ENCODE data around the gene CFAP107. TPM values are rescaled to one million over a fixed set of nuclear protein-coding genes. Genes with fewer than 3 reads are reported as not detected.

Gene CFAP107
- total RNA-seq, 1 donor from 2014 or later: not detected

DNA sequence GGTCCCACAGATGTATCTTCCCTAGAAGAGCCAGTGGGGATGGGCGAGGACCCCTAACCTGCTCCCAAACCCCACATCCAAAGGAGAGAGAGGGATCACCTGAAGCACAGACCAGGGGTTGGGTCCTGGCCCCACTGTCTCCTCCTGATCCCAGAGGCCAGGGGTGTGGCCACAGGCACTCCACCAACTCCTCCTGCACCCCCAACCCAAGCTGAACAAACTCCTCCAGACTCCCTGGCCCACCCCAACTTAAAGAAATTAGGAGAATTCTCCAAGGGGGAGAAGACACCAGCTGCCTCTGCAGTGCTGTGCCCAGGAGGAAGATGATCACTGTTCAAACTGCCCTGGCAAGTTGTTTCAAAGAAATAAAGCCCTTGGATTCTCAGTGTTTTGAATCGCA lies 23.0 kb downstream of the CFAP107 start:
- Mint-ChIP-seq H3K4me3 (ENCODE audit: unreplicated experiment) (no peak overlapping the region), H3K4me1 (ENCODE audit: unreplicated experiment) (no peaks in the 10 kb centered on the region), H3K36me3 (ENCODE audit: low read depth, unreplicated experiment) (no peaks in the 10 kb centered on the region), H3K27ac (ENCODE audit: unreplicated experiment) (no peak overlapping the region), H3K9me3 (ENCODE audit: unreplicated experiment) (peaks cover 4% of the 10 kb centered on the region), H3K27me3 (ENCODE audit: unreplicated experiment) (peaks cover 5% of the 10 kb centered on the region)
- TF ChIP-seq, protein P1, sequence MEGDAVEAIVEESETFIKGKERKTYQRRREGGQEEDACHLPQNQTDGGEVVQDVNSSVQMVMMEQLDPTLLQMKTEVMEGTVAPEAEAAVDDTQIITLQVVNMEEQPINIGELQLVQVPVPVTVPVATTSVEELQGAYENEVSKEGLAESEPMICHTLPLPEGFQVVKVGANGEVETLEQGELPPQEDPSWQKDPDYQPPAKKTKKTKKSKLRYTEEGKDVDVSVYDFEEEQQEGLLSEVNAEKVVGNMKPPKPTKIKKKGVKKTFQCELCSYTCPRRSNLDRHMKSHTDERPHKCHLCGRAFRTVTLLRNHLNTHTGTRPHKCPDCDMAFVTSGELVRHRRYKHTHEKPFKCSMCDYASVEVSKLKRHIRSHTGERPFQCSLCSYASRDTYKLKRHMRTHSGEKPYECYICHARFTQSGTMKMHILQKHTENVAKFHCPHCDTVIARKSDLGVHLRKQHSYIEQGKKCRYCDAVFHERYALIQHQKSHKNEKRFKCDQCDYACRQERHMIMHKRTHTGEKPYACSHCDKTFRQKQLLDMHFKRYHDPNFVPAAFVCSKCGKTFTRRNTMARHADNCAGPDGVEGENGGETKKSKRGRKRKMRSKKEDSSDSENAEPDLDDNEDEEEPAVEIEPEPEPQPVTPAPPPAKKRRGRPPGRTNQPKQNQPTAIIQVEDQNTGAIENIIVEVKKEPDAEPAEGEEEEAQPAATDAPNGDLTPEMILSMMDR (IDR thresholded peaks at IDR 0.05; ENCODE audit: unreplicated experiment): no peak
- DNase-seq (ENCODE audit: low spot score): no peak

DNA sequence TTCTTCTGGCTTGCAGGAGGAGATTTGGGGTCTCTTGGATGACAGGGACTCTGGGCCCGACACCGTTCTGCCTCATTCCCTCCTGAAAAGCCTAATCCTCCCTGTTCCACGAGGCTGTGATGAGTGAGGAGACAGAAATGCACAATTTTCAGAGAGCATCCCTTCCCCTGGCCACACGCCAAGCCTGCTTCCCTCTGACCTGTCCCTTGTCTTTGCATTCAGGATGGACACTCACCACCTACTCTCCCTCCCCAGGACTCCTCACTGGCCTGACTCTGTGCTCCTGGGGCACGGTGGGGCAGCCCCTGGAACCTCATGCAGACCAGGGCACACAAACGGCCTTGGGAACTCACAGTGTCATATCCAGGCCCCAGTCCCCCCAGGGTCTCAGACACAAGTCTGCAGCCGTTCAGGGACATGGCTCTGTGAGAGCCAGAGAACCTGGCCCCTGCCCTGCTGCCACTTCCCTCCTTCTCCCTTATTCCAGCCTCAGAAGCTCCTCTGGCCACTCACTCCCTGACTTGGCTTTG lies 24.0 kb downstream of the CFAP107 start:
- Mint-ChIP-seq H3K4me3 (ENCODE audit: unreplicated experiment) (no peak overlapping the region), H3K36me3 (ENCODE audit: low read depth, unreplicated experiment) (no peaks in the 10 kb centered on the region), H3K4me1 (ENCODE audit: unreplicated experiment) (no peaks in the 10 kb centered on the region), H3K9me3 (ENCODE audit: unreplicated experiment) (peaks cover 4% of the 10 kb centered on the region), H3K27ac (ENCODE audit: unreplicated experiment) (no peak overlapping the region), H3K27me3 (ENCODE audit: unreplicated experiment) (peaks cover 6% of the 10 kb centered on the region)
- no peak for DNase-seq (ENCODE audit: low spot score)
- TF ChIP-seq, protein P1 (IDR thresholded peaks at IDR 0.05; ENCODE audit: unreplicated experiment): no peak

DNA sequence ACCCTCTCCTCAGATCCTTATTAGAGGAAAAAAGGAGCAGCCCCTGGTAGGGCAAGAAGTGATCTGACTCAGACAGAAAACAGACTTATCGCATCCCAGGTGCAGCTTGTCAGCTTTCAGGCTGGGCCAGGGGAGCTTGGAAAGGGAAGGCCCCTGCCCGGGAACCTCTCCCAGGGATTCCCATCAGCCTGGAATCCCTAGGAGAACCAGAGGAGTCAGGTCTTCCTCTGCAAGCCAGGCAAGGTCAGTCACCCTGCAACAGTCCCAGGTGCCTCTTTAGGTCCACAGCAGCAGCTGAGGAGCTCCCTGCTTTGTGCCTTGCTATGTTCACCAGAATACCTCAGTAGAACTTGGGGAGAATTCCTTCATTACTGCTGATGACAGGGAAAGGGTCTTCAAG lies 24.6 kb downstream of the CFAP107 start:
- H3K36me3 Mint-ChIP-seq (ENCODE audit: low read depth, unreplicated experiment): no peaks in the 10 kb centered on the region
- peaks cover 6% of the 10 kb centered on the region for H3K27me3 Mint-ChIP-seq (ENCODE audit: unreplicated experiment)
- H3K4me3 Mint-ChIP-seq (ENCODE audit: unreplicated experiment): no peak overlapping the region
- H3K27ac Mint-ChIP-seq (ENCODE audit: unreplicated experiment): no peak overlapping the region
- H3K9me3 Mint-ChIP-seq (ENCODE audit: unreplicated experiment): peaks cover 4% of the 10 kb centered on the region
- DNase-seq (ENCODE audit: low spot score): no peak
- no peaks in the 10 kb centered on the region for H3K4me1 Mint-ChIP-seq (ENCODE audit: unreplicated experiment)
- TF ChIP-seq, protein P1 (IDR thresholded peaks at IDR 0.05; ENCODE audit: unreplicated experiment): no peak

DNA sequence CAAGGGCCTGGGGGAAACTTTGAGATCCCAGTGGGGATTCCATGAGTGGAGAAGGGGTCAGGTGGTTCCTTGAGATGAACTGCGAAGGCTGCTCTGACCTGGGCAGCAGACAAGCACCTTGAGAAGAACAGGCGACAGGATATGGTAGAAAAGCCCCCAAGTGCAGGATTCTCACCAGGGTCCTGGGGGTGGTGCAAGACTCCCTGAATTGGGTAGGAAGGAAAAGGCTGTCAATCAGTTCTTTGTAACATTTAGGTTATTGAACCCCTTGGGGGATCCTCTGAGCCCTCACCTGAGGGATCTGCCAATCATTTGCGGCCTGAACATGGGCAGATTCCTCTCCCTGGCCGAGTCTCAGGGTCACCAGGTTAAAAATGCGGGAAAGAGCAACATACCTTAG lies 25.2 kb downstream of the CFAP107 start:
- TF ChIP-seq, protein P1 (IDR thresholded peaks at IDR 0.05; ENCODE audit: unreplicated experiment): no peak
- Mint-ChIP-seq H3K36me3 (ENCODE audit: low read depth, unreplicated experiment) (no peaks in the 10 kb centered on the region), H3K4me1 (ENCODE audit: unreplicated experiment) (no peaks in the 10 kb centered on the region), H3K27me3 (ENCODE audit: unreplicated experiment) (peaks cover 6% of the 10 kb centered on the region), H3K27ac (ENCODE audit: unreplicated experiment) (no peak overlapping the region), H3K9me3 (ENCODE audit: unreplicated experiment) (peaks cover 4% of the 10 kb centered on the region), H3K4me3 (ENCODE audit: unreplicated experiment) (no peak overlapping the region)
- DNase-seq (ENCODE audit: low spot score): no peak

DNA sequence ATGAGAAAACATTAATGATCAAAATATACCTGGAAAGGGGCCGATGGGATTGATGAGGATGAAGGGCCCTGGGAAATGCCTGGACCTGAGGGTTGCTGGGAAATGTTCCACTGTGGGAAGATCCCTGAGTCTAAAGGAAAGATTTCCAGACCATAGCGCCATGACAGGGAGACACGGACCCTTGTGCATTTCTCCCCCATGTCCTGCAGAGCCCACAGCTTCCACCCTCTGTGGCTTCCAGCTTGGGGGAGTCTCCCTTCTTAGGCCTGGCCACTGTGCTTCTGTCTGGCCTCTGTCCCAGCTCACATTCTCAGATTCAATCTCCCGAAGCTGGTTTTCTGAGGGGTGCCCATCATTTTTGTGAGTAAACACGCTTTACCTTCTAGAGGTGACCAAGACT lies 26.5 kb downstream of the CFAP107 start:
- Mint-ChIP-seq H3K27me3 (ENCODE audit: unreplicated experiment) (peaks cover 6% of the 10 kb centered on the region), H3K4me1 (ENCODE audit: unreplicated experiment) (no peaks in the 10 kb centered on the region), H3K36me3 (ENCODE audit: low read depth, unreplicated experiment) (no peaks in the 10 kb centered on the region), H3K27ac (ENCODE audit: unreplicated experiment) (no peak overlapping the region), H3K9me3 (ENCODE audit: unreplicated experiment) (peaks cover 4% of the 10 kb centered on the region), H3K4me3 (ENCODE audit: unreplicated experiment) (no peak overlapping the region)
- DNase-seq (ENCODE audit: low spot score): no peak
- TF ChIP-seq, protein P1 (IDR thresholded peaks at IDR 0.05; ENCODE audit: unreplicated experiment): no peak

Data from endothelial cell (in vitro differentiated cells).